H1 (cell line): ENCODE data around the gene TMEM72. TPM values are rescaled to one million over a fixed set of nuclear protein-coding genes. Genes with fewer than 3 reads are reported as not detected.

Experiments used
- CBX8 ChIP-seq: fragments of 300-800, 300-1000 bp; sonication (generic); IDR thresholded peaks from 2 replicates; pipeline ENCODE4 v1.7.1; 2016; ENCODE audit warnings: low read depth, low read length, borderline replicate concordance
- CHD2 ChIP-seq: IDR thresholded peaks from 2 replicates; pipeline ENCODE4 v1.6.1; 2012; ENCODE audit warnings: low read length, improper control_type of control experiment
- HDAC2 ChIP-seq, 2 experiments: fragments of 300-600 bp in 1 of 2; sonication (generic) in 1 of 2; IDR thresholded peaks; 2 replicates each; pipeline ENCODE4 v1.6.1; 2011 to 2012; ENCODE audit warnings: low read depth in 2 of 2, low read length in 2 of 2, mild to moderate bottlenecking in 2 of 2, moderate library complexity in 2 of 2, borderline replicate concordance in 1 of 2, inconsistent platforms in 1 of 2
- JUND ChIP-seq: IDR thresholded peaks from 2 replicates; pipeline ENCODE4 v1.6.1; 2011; ENCODE audit warnings: mild to moderate bottlenecking, improper control_type of control experiment, low read length
- KDM4A ChIP-seq: IDR thresholded peaks from one replicate; pipeline ENCODE4 v1.7.1; 2012; ENCODE audit warnings: low read depth, mild to moderate bottlenecking, moderate library complexity, low read length, inconsistent platforms; ENCODE audit not compliant: severe bottlenecking
- NANOG ChIP-seq: IDR thresholded peaks from 2 replicates; pipeline ENCODE4 v1.6.1; 2011; ENCODE audit warnings: low read length, low read depth, mild to moderate bottlenecking, inconsistent platforms; ENCODE audit not compliant: insufficient read depth, poor library complexity, severe bottlenecking
- POLR2AphosphoS5 ChIP-seq: IDR thresholded peaks from 2 replicates; pipeline ENCODE4 v1.6.1; 2011; ENCODE audit warnings: low read depth, low read length
- TAF1 ChIP-seq: IDR thresholded peaks from 2 replicates; pipeline ENCODE4 v1.6.1; 2011; ENCODE audit warnings: mild to moderate bottlenecking, low read depth, low read length
- TEAD4 ChIP-seq: IDR thresholded peaks from 2 replicates; pipeline ENCODE4 v1.6.1; 2012; ENCODE audit warnings: low read depth, low read length, inconsistent platforms, mixed read lengths
- YY1 ChIP-seq: IDR thresholded peaks from 2 replicates; pipeline ENCODE4 v1.6.1; 2011; ENCODE audit warnings: low read depth, mild to moderate bottlenecking, low read length
- polyA plus RNA-seq, 7 experiments: library from polyadenylated mRNA; depleted of rRNA in 3 of 7; stranded (reverse) in 5 of 7; unstranded in 2 of 7; fragments of >200 nt in 5 of 7; fragments of 200-250 nt in 2 of 7; gene quantifications; 1 replicate in 5 of 7; 2 replicates in 1 of 7; 4 replicates in 1 of 7; pipeline versions ENCODE4 v1.2.1 to v1.2.3, GENCODE V29; 2011 to 2013; ENCODE audit warnings: missing spikeins in 2 of 7, mixed read lengths in 2 of 7
- total RNA-seq: library from RNA; stranded (reverse); fragmentation: NEBNext Ultra II Directional; extraction: Animal tissue kit (Norgen Biotek cat#: 25700); gene quantifications from 2 replicates; pipeline ENCODE4 v1.2.1, GENCODE V29; 2021

TMEM72 gene
- total and polyA plus RNA-seq, 2 of the 8 experiments (the other 6 are each of a cell fraction or from before 2014, with no cell fraction given) = not detected

GRCh38 chr10:44965651-44966097 is 54.5 kb downstream of the TMEM72 start (continued):
- TF ChIP-seq HDAC2 (IDR thresholded peaks at IDR 0.05; ENCODE audit: borderline replicate concordance in 1 of 2, low read depth in 2 of 2, low read length in 2 of 2) (no peak), CHD2 (no peak), TEAD4 (no peak), YY1 (no peak), POLR2AphosphoS5 (no peak), TAF1 (no peak), KDM4A (no peak), JUND (no peak), CBX8 (no peak), NANOG (no peak)
- TF ChIP-seq, all 59 proteins: peak for 0
